ENCODE results near the gene ADCY2. TPM values are rescaled to one million over a fixed set of nuclear protein-coding genes. Genes with fewer than 3 reads are reported as not detected.
"Not testable (repeated sequence)": the region's sequence is repeated elsewhere in the genome, so short reads cannot be mapped to it uniquely, and the experiment has no call there.

Gene ADCY2
- total RNA-seq, 2 donors from 2014 or later, result 5.2 to 17.7 TPM

GRCh38 chr5:7420510-7421280 is 24.8 kb downstream of the ADCY2 start:
- TF ChIP-seq CTCF (IDR thresholded peaks at IDR 0.05) (no peak), POLR2AphosphoS5 (IDR thresholded peaks at IDR 0.05) (no peak), POLR2A (IDR thresholded peaks at IDR 0.05) (no peak)
- no peak for DNase-seq (ENCODE audit: low spot score)
- WGBS, result 53% methylated on average over 10 of the region's 10 CpGs
- no peaks in the 10 kb centered on the region for H3K4me1 ChIP-seq (replicated peaks)
- H3K27ac ChIP-seq, result no peak overlapping the region
- no peak overlapping the region for H3K4me3 ChIP-seq
- intact Hi-C loops (cut with DNase I), result no loop called here
- no peaks in the 10 kb centered on the region for H3K9me3 ChIP-seq
- H3K27me3 ChIP-seq (replicated peaks; ENCODE audit: insufficient read depth), result no peaks in the 10 kb centered on the region
- no peaks in the 10 kb centered on the region for H3K36me3 ChIP-seq

- H3K27ac ChIP-seq, result no peak overlapping the region
- DNase-seq (ENCODE audit: low spot score), result no peak
- no peaks in the 10 kb centered on the region for H3K27me3 ChIP-seq (replicated peaks; ENCODE audit: insufficient read depth)
- no peaks in the 10 kb centered on the region for H3K9me3 ChIP-seq
- no peaks in the 10 kb centered on the region for H3K4me1 ChIP-seq (replicated peaks)
- TF ChIP-seq CTCF (IDR thresholded peaks at IDR 0.05) (no peak), POLR2AphosphoS5 (IDR thresholded peaks at IDR 0.05) (no peak), POLR2A (IDR thresholded peaks at IDR 0.05) (no peak)
- no peak overlapping the region for H3K4me3 ChIP-seq
- 34% methylated on average over 6 of the region's 6 CpGs for WGBS
- intact Hi-C loops (cut with DNase I), result no loop called here
- no peaks in the 10 kb centered on the region for H3K36me3 ChIP-seq
Observed at GRCh38 chr5:7422316-7423106, 26.6 kb downstream of the ADCY2 start.

- H3K4me1 ChIP-seq (replicated peaks); H3K27me3 ChIP-seq (replicated peaks; ENCODE audit: insufficient read depth); intact Hi-C loops (cut with DNase I); H3K27ac ChIP-seq; H3K4me3 ChIP-seq; H3K36me3 ChIP-seq; DNase-seq (ENCODE audit: low spot score); H3K9me3 ChIP-seq: not testable (repeated sequence)
- 76% methylated on average over 2 of the region's 2 CpGs for WGBS
Observed at GRCh38 chr5:7423231-7423630, 27.3 kb downstream of the ADCY2 start.

- no peak for TF ChIP-seq POLR2AphosphoS5 (IDR thresholded peaks at IDR 0.05)
- TF ChIP-seq CTCF (IDR thresholded peaks at IDR 0.05), result no peak
- no peak for TF ChIP-seq POLR2A (IDR thresholded peaks at IDR 0.05)
- no peak for DNase-seq (ENCODE audit: low spot score)
- no peaks in the 10 kb centered on the region for H3K9me3 ChIP-seq
- H3K36me3 ChIP-seq, result no peaks in the 10 kb centered on the region
- intact Hi-C loops (cut with DNase I), result no loop called here
- H3K4me1 ChIP-seq (replicated peaks), result no peaks in the 10 kb centered on the region
- H3K27me3 ChIP-seq (replicated peaks; ENCODE audit: insufficient read depth), result no peaks in the 10 kb centered on the region
- H3K27ac ChIP-seq, result no peak overlapping the region
- no peak overlapping the region for H3K4me3 ChIP-seq
- 68% methylated on average over 2 of the region's 2 CpGs for WGBS
Observed at GRCh38 chr5:7425830-7426229, 29.9 kb downstream of the ADCY2 start.

- 89% methylated on average over 4 of the region's 4 CpGs for WGBS
- Histone ChIP-seq H3K4me3 (no peak overlapping the region), H3K27me3 (replicated peaks; ENCODE audit: insufficient read depth) (no peaks in the 10 kb centered on the region), H3K4me1 (replicated peaks) (no peaks in the 10 kb centered on the region), H3K9me3 (no peaks in the 10 kb centered on the region), H3K27ac (no peak overlapping the region), H3K36me3 (no peaks in the 10 kb centered on the region)
- intact Hi-C loops (cut with DNase I), result no loop called here
- no peak for DNase-seq (ENCODE audit: low spot score)
- TF ChIP-seq POLR2A (IDR thresholded peaks at IDR 0.05), result no peak
- TF ChIP-seq POLR2AphosphoS5 (IDR thresholded peaks at IDR 0.05), result no peak
- no peak for TF ChIP-seq CTCF (IDR thresholded peaks at IDR 0.05)
Observed at GRCh38 chr5:7426284-7426683, 30.3 kb downstream of the ADCY2 start.

All from prostate gland (tissue), 2 donors.